22Rv1 (cell line): ENCODE measurements around the gene SLIT3.

ENCODE experiments used
- CTCF ChIP-seq: fragments of 450-650 bp; IDR thresholded peaks from 2 replicates; pipeline ENCODE4 v1.5.1; 2017; ENCODE audit warnings: mild to moderate bottlenecking
- ZFX ChIP-seq: fragments of 450-650 bp; IDR thresholded peaks from 2 replicates; pipeline ENCODE4 v1.6.1; 2017; ENCODE audit warnings: antibody characterized with exemption, borderline replicate concordance

DNA sequence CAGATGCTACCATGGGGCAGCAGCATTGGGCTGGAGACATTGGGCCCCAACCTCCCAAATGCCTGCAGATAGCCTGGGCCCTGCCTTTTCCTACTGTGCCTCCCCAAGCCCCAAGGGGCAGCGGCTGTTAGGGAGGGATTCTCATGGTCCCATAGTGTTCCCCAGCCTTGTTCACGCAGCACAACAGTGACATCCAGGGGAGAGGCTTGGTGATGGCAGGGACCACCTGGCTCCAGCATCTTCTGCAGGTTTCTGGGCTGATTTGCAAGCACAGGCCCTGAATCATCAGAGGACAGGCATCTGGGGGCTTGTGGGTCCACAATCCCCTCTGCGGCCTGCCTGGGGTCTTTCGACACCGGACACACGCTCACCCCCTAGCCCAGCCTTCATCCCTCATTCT, 354.6 kb downstream of the SLIT3 start:
- TF ChIP-seq CTCF (no peak), ZFX (no peak)
